NCI-H146 treated with DMSO at 0.1 percent for 48 hours (cell line): ENCODE results near the gene SMC4.

Source experiments
- DNase-seq: peaks from one replicate; lab custom pipeline; 2025; ENCODE audit not compliant: unreplicated experiment; lab: John Stamatoyannopoulos, UW

The SMC4 gene

GRCh38 chr3:160394009-160394392 is 5.4 kb upstream of the SMC4 start:
- no peak for DNase-seq

GRCh38 chr3:160395297-160395696 is 4.2 kb upstream of the SMC4 start:
- no peak for DNase-seq

- DNase-seq = no peak
Observed at GRCh38 chr3:160398820-160399124, 678 bp upstream of the SMC4 start.

- peak; percentile 46 for DNase-seq
Observed at GRCh38 chr3:160400030-160400701, 716 bp downstream of the SMC4 start.

- DNase-seq = peak; percentile 35
Observed at GRCh38 chr3:160400702-160401150, 1.3 kb downstream of the SMC4 start.

GRCh38 chr3:160401291-160402095 is 2.0 kb downstream of the SMC4 start:
- peak; percentile 39 for DNase-seq

- DNase-seq = no peak
Observed at GRCh38 chr3:160402221-160403027, 3.0 kb downstream of the SMC4 start.

GRCh38 chr3:160403028-160403545 is 3.6 kb downstream of the SMC4 start:
- peak; percentile 36 for DNase-seq

- no peak for DNase-seq
Observed at GRCh38 chr3:160403796-160404470, 4.5 kb downstream of the SMC4 start.

- DNase-seq = no peak
Observed at GRCh38 chr3:160409812-160410610, 10.6 kb downstream of the SMC4 start.

GRCh38 chr3:160412477-160412876 is 13.0 kb downstream of the SMC4 start:
- no peak for DNase-seq

GRCh38 chr3:160413613-160414248 is 14.3 kb downstream of the SMC4 start:
- peak; percentile 72 for DNase-seq

GRCh38 chr3:160417311-160417710 is 17.9 kb downstream of the SMC4 start:
- DNase-seq = no peak

- DNase-seq = no peak
Observed at GRCh38 chr3:160427832-160428424, 28.5 kb downstream of the SMC4 start.

GRCh38 chr3:160434071-160434470 is 34.6 kb downstream of the SMC4 start:
- DNase-seq = no peak

GRCh38 chr3:160435095-160435494 is 35.6 kb downstream of the SMC4 start:
- no peak for DNase-seq

GRCh38 chr3:160435747-160436146 is 36.3 kb downstream of the SMC4 start:
- DNase-seq = no peak

- no peak for DNase-seq
Observed at GRCh38 chr3:160437083-160437455, 37.6 kb downstream of the SMC4 start.

- DNase-seq = no peak
Observed at GRCh38 chr3:160440687-160441086, 41.2 kb downstream of the SMC4 start.
